Stomach (tissue), 9 donors: Measurements from ENCODE around the gene MAF. TPM values are rescaled to one million over a fixed set of nuclear protein-coding genes. Genes with fewer than 3 reads are reported as not detected.

ENCODE experiments used
- DNase-seq, 2 donors: peaks; one replicate each; pipeline versions ENCODE4 v3.0.0 to v3.0.0-alpha.2; 2013 to 2019
- H3K27ac ChIP-seq, 5 donors: fragments of 200-600 bp in 4 of 5; sonication (generic) in 4 of 5; one replicate each; pipeline ENCODE4 v1.5.1; 2013 to 2019; ENCODE audit warnings: mild to moderate bottlenecking in 1 of 5, moderate library complexity in 1 of 5
- H3K27me3 ChIP-seq, 3 donors: fragments of 200-600 bp; sonication (generic); one replicate each; pipeline ENCODE4 v1.5.1; 2017 to 2019; ENCODE audit warnings: mixed run types in 1 of 3
- H3K36me3 ChIP-seq, 4 donors: fragments of 200-600 bp; sonication (generic); 1 replicate in 3 of 4; 2 replicates in 1 of 4; pipeline ENCODE4 v1.5.1; 2016 to 2019
- H3K4me1 ChIP-seq, 4 donors: fragments of 200-600 bp; sonication (generic); one replicate each; pipeline ENCODE4 v1.5.1; 2016 to 2019
- H3K4me3 ChIP-seq, 4 donors: fragments of 200-600 bp; sonication (generic) in 3 of 4; one replicate each; pipeline ENCODE4 v1.5.1; 2016 to 2019; ENCODE audit warnings: mild to moderate bottlenecking in 1 of 4
- H3K9me3 ChIP-seq, 4 donors: fragments of 200-600 bp; sonication (generic); one replicate each; pipeline ENCODE4 v1.5.1; 2016 to 2019
- CTCF ChIP-seq, 7 experiments: fragments of 450-650 bp in 4 of 7; fragments of 200-600 bp in 3 of 7; sonication (generic) in 3 of 7; IDR thresholded peaks; one replicate each; pipeline ENCODE4 v1.5.1; 2016 to 2019; ENCODE audit warnings: antibody characterized with exemption in 7 of 7, control low read depth in 2 of 7, mild to moderate bottlenecking in 1 of 7
- EP300 ChIP-seq: sonication (generic); formaldehyde crosslinking; IDR thresholded peaks from one replicate; pipeline ENCODE4 v1.6.1; 2017; ENCODE audit warnings: antibody characterized with exemption
- POLR2A ChIP-seq, 4 donors: fragments of 450-650 bp; IDR thresholded peaks; one replicate each; pipeline ENCODE4 v1.6.1; 2016; ENCODE audit warnings: antibody characterized with exemption in 4 of 4, control low read depth in 2 of 4, mild to moderate bottlenecking in 1 of 4, moderate library complexity in 1 of 4
- POLR2AphosphoS5 ChIP-seq, 3 donors: sonication (generic); formaldehyde crosslinking; IDR thresholded peaks; one replicate each; pipeline ENCODE4 v1.6.1; 2016; ENCODE audit warnings: antibody characterized with exemption in 3 of 3
- WGBS, 5 donors: extraction: QIAGEN DNeasy Blood & Tissue Kit in 3 of 5; methylation state at CpG; one replicate each; pipeline versions ENCODE4 v1.1.5 to v1.1.7; 2013 to 2018; 5-methylcytosine and 5-hydroxymethylcytosine counted together
- intact Hi-C: fragments of 100-400 bp; cut with DNase I; formaldehyde crosslinking; loops from one replicate; pipeline ENCODE4 v1.15.1; 2023; ENCODE audit warnings: low total_unique reads
- polyA plus RNA-seq, 3 donors: library from polyadenylated mRNA; stranded (reverse); fragments of 200-250 nt; gene quantifications; one replicate each; pipeline ENCODE4 v1.2.3, GENCODE V29; 2013
- total RNA-seq, 5 donors: library from RNA; depleted of rRNA; stranded (reverse); fragments of >200 nt; gene quantifications; one replicate each; pipeline versions ENCODE4 v1.1.0 to v1.2.3, GENCODE V29; 2014 to 2016
- donor health status: healthy with polysubstance abuse.
- donor health status: Bipolar disorder and iron deficiency.
- donor health status: healthy.

Gene MAF
- total and polyA plus RNA-seq, 8 donors, result 7.5 to 159 (median 14.2) TPM

GRCh38 chr16:79599837-79600637 lies 500 bp downstream of the MAF start:
- intact Hi-C loops, result loop anchor here (10.0 kb wide), 1 partner anchor 1095 kb away; no protein-coding TSS in a partner anchor
- Histone ChIP-seq H3K36me3 (no peaks in the 10 kb centered on the region), H3K27ac (peak overlapping the region; percentile 94 to 99 (median 96)), H3K27me3 (no peaks in the 10 kb centered on the region), H3K9me3 (no peaks in the 10 kb centered on the region), H3K4me1 (peaks cover 11 to 44% (median 24%) of the 10 kb centered on the region in 4 donors), H3K4me3 (peak overlapping the region; percentile 81 to 89 (median 82))
- TF ChIP-seq EP300 (no peak), POLR2AphosphoS5 (IDR thresholded peaks at IDR 0.05) (peak in 2 of 3 donors; percentile 18 to 30)
- 0 to 1% (median 0%) methylated on average over 47 to 83 of the region's 84 CpGs for WGBS, 5 donors
- DNase-seq, result peak; percentile 72 to 86

DNA sequence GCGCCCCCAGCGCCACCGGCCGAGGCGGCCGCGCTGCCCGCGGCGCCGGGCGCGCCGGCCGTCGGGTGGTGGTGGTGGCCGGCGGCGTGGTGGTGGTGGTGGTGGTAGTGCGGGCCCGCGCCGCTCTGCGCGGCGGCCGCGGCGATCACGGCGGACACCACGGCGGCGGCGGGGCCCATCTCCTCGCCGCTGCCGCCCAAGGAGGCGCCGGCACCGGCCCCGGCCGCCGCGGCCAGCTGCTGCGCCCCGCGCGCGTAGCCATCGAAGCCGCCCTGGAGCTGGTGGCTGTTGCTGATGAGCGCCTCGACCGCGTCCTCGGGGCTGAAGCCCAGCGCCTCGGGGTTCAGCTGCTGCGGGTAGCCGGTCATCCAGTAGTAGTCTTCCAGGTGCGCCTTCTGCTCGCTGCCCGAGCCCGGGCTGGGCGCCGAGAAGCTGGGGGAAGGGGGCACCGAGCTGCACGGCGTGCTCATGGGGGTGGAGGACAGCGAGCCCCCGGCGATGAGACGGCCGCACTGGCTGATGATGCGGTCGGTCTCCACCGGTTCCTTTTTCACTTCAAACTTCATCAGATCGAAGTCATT lies 1.2 kb downstream of the MAF start:
- TF ChIP-seq CTCF (IDR thresholded peaks at IDR 0.05) (no peak), EP300 (no peak), POLR2A (IDR thresholded peaks at IDR 0.05) (no peak), POLR2AphosphoS5 (IDR thresholded peaks at IDR 0.05) (no peak)
- 0 to 7% (median 1%) methylated on average over 3 to 75 of the region's 79 CpGs for WGBS, 5 donors
- H3K9me3 ChIP-seq, result no peaks in the 10 kb centered on the region
- peak overlapping the region; percentile 94 to 99 (median 96) for H3K27ac ChIP-seq
- peaks cover 11 to 51% (median 24%) of the 10 kb centered on the region in 4 donors for H3K4me1 ChIP-seq
- no peaks in the 10 kb centered on the region for H3K36me3 ChIP-seq
- intact Hi-C loops, result no loop called here
- DNase-seq, result no peak
- peak overlapping the region; percentile 81 to 89 (median 82) for H3K4me3 ChIP-seq
- H3K27me3 ChIP-seq, result no peaks in the 10 kb centered on the region

DNA sequence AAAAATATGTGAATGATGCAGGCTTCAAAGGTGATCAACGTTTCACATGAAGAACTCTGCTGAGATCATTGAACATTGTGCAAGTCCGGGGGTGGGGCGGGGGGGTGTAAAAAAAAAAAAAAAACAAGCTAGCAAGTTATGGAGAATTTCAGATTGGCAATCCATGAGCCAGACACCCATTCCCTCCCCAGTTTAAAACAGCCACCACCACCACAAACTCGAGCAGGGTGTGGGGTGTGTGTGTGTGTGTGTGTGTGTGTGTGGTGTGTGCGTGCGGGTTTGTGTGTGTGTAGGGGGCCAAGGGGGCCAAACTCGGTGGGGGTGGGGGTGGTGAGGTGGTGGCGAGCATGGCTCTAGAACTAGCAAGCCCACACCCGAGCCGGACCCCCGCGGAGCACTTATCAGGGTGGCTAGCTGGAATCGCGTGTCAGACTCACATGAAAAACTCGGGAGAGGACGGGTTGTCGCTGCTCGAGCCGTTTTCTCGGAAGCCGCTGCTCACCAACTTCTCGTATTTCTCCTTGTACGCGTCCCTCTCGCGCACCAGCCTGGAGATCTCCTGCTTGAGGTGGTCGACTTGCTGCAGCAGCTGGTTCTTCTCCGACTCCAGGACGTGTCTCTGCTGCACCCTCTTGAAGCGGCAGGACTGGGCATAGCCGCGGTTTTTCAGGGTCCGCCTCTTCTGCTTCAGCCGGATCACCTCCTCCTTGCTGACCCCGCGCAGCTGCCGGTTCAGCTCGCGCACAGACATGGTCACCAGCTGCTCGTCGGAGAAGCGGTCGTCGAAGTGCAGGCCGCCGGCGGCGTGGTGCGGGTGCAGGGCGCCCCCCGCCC lies 2.0 kb downstream of the MAF start:
- TF ChIP-seq POLR2AphosphoS5 (IDR thresholded peaks at IDR 0.05), result peak in 2 of 3 donors; percentile 52 to 70
- peak in 1 of 7 experiments; percentile 13 for TF ChIP-seq CTCF (IDR thresholded peaks at IDR 0.05)
- TF ChIP-seq EP300, result no peak
- H3K9me3 ChIP-seq, result no peaks in the 10 kb centered on the region
- peak; percentile 62 to 88 for DNase-seq
- H3K4me1 ChIP-seq, result peaks cover 11 to 59% (median 27%) of the 10 kb centered on the region in 4 donors
- peak overlapping the region; percentile 75 to 96 (median 82) for H3K27ac ChIP-seq
- no peaks in the 10 kb centered on the region for H3K36me3 ChIP-seq
- intact Hi-C loops, result no loop called here
- H3K4me3 ChIP-seq, result peak overlapping the region; percentile 65 to 89 (median 82)
- no peaks in the 10 kb centered on the region for H3K27me3 ChIP-seq
- 0 to 2% (median 1%) methylated on average over 18 to 51 of the region's 51 CpGs for WGBS, 5 donors

DNA sequence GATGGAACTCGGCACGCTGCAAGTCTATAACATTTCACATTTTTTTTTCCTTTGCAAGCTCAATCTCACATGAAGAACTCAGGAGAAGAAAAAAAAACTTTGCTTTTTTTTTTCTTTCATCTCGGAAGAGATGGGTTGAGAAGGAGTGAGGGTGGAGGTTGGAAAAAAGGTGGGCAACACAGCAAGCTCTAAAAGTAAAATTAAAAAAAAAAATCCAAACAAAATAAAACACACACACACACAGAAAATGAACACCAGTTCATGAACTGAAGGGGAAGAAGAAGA lies 2.5 kb downstream of the MAF start:
- no peaks in the 10 kb centered on the region for H3K9me3 ChIP-seq
- no peak for DNase-seq
- WGBS, 5 donors, result 9 to 51% (median 12%) methylated on average over 3 of the region's 3 CpGs
- TF ChIP-seq POLR2A (IDR thresholded peaks at IDR 0.05) (no peak), CTCF (IDR thresholded peaks at IDR 0.05) (no peak), EP300 (no peak), POLR2AphosphoS5 (IDR thresholded peaks at IDR 0.05) (no peak)
- intact Hi-C loops, result no loop called here
- no peaks in the 10 kb centered on the region for H3K36me3 ChIP-seq
- H3K27ac ChIP-seq, result peak overlapping the region in 4 of 5 donors; percentile 75 to 96 (median 86)
- peaks cover 11 to 59% (median 26%) of the 10 kb centered on the region in 4 donors for H3K4me1 ChIP-seq
- no peaks in the 10 kb centered on the region for H3K27me3 ChIP-seq
- peak overlapping the region; percentile 65 to 89 (median 82) for H3K4me3 ChIP-seq
